Measurements from ENCODE around the gene MTA3.

The MTA3 gene

GRCh38 chr2:42713920-42714319 is 145.5 kb downstream of the MTA3 start:
- TF ChIP-seq CTCF (IDR thresholded peaks at IDR 0.05; ENCODE audit: control insufficient read depth, extremely low read depth, insufficient read depth): no peak
- H3K4me3 ChIP-seq (ENCODE audit: low read depth, low read length): no peak overlapping the region
- no peak for DNase-seq (ENCODE audit: low read depth)

- no peak for TF ChIP-seq CTCF (IDR thresholded peaks at IDR 0.05; ENCODE audit: control insufficient read depth, extremely low read depth, insufficient read depth)
- H3K4me3 ChIP-seq (ENCODE audit: low read depth, low read length): no peak overlapping the region
- no peak for DNase-seq (ENCODE audit: low read depth)
Measured at GRCh38 chr2:42714686-42715085, 146.3 kb downstream of the MTA3 start.

- no peak for TF ChIP-seq CTCF (IDR thresholded peaks at IDR 0.05; ENCODE audit: control insufficient read depth, extremely low read depth, insufficient read depth)
- H3K4me3 ChIP-seq (ENCODE audit: low read depth, low read length): no peak overlapping the region
- no peak for DNase-seq (ENCODE audit: low read depth)
Measured at GRCh38 chr2:42721898-42722297, 153.5 kb downstream of the MTA3 start.

DNA sequence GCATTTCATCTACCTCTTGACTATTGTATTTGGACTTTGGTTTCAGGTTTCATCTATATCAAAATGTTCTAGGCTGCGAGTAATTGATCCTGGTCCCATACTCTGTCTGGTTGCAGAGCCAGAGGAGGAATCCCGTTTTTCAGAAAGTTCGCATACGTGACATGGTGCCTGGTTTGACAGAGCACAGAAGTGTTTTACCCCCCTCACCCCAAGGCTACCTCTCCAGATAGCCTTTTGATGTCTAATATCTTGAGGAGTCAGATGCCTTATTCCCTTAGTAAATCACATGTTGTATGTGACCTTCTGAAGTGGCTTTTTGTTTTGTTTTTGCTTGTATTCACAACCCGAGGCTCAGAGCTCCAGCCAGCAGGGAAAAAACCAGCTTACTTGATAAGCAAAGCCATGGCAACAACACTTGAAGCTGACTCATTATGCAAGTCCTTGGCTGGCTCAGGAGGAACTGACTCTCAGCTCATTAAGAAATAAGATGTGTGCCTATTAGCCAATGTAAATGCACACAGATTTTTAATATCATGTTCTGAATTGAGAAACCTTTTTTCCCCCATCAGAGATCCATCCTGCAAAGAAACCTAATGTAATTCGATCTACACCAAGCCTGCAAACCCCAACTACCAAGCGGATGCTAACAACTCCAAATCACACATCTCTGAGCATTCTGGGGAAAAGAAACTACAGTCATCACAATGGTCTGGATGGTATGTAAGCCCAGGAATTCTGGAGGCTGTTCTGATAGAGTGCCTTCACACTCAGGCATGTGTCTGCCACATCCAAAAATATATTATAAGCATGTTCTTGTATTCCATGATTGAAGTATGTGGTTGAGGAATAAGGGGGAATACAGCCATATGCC is 154.1 kb downstream of the MTA3 start:
- peak; percentile 11 for DNase-seq (ENCODE audit: low read depth)
- no peak overlapping the region for H3K4me3 ChIP-seq (ENCODE audit: low read depth, low read length)
- no peak for TF ChIP-seq CTCF (IDR thresholded peaks at IDR 0.05; ENCODE audit: control insufficient read depth, extremely low read depth, insufficient read depth)

GRCh38 chr2:42723465-42723864 is 155.0 kb downstream of the MTA3 start:
- no peak for TF ChIP-seq CTCF (IDR thresholded peaks at IDR 0.05; ENCODE audit: control insufficient read depth, extremely low read depth, insufficient read depth)
- no peak for DNase-seq (ENCODE audit: low read depth)
- H3K4me3 ChIP-seq (ENCODE audit: low read depth, low read length): no peak overlapping the region

- no peak for DNase-seq (ENCODE audit: low read depth)
- TF ChIP-seq CTCF (IDR thresholded peaks at IDR 0.05; ENCODE audit: control insufficient read depth, extremely low read depth, insufficient read depth): no peak
- H3K4me3 ChIP-seq (ENCODE audit: low read depth, low read length): no peak overlapping the region
Measured at GRCh38 chr2:42724886-42725285, 156.5 kb downstream of the MTA3 start.

DNA sequence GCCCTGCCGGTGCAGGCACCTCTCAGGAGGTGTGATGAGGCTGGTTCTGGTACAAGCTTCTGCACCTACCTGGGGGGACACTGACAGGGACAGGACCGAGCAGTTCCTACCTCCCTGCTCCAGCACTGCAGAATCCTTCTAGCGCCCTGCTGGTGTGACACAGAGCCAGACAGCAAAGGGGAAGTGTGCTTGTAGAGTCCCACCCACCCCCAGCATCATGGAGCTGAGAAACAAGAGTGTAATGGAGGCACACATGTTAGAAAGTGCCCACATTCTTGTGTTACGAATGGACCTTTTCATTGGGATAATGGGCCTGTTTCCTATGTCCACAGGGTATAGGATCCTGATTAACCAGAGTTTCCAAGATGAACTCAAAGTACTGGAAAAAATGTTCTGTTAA is 157.2 kb downstream of the MTA3 start:
- no peak for TF ChIP-seq CTCF (IDR thresholded peaks at IDR 0.05; ENCODE audit: control insufficient read depth, extremely low read depth, insufficient read depth)
- no peak for DNase-seq (ENCODE audit: low read depth)
- H3K4me3 ChIP-seq (ENCODE audit: low read depth, low read length): no peak overlapping the region

Data from LNCaP clone FGC (cell line).